Endothelial cell of umbilical vein (primary cell): ENCODE data around the gene GRK5. TPM values are rescaled to one million over a fixed set of nuclear protein-coding genes. Genes with fewer than 3 reads are reported as not detected.

ENCODE experiments used
- BruUV-seq: library from RNA; stranded (reverse); fragments of 400-500 nt; replicated peaks from 2 replicates; lab custom pipeline; 2021; lab: Mats Ljungman, UMichigan
- CTCF ChIA-PET: fragments of 300-600, 350-600 bp; sonication (Branson Sonifier 250); formaldehyde crosslinking; loops from one replicate; lab custom pipeline; 2021; ENCODE audit warnings: antibody characterized with exemption, inconsistent platforms; lab: Charles Lee
- POLR2A ChIA-PET: fragments of 300-600, 350-600 bp; sonication (Branson Sonifier 250); formaldehyde crosslinking; loops from one replicate; lab custom pipeline; 2021; ENCODE audit warnings: antibody characterized with exemption, inconsistent platforms; lab: Charles Lee
- DNase-seq: peaks from one replicate; pipeline ENCODE4 v3.0.0-alpha.2; 2011; ENCODE audit warnings: low read depth, low spot score
- FAIRE-seq: peaks from 2 replicates; lab custom pipeline; 2011; peaks lifted over from hg19 to GRCh38; lab: Jason Lieb, UNC
- H2AFZ ChIP-seq: 2 replicates; pipeline ENCODE4 v1.6.0; 2012; ENCODE audit warnings: low read depth, low read length, control low read depth, inconsistent platforms
- H3K27ac ChIP-seq: 2 replicates; pipeline ENCODE4 v1.5.1; 2011; ENCODE audit warnings: low read depth, mild to moderate bottlenecking, control low read depth, low read length, moderate library complexity; ENCODE audit not compliant: insufficient read depth
- H3K27me3 ChIP-seq, 2 experiments: 2 replicates each; pipeline versions ENCODE4 v1.6.0 to v1.6.1; 2011; ENCODE audit warnings: low read length in 2 of 2, mixed read lengths in 1 of 2; ENCODE audit not compliant: control insufficient read depth in 2 of 2, insufficient read depth in 2 of 2
- H3K36me3 ChIP-seq, 2 experiments: 2 replicates in 1 of 2; 3 replicates in 1 of 2; pipeline ENCODE4 v1.5.1; 2011; ENCODE audit warnings: low read length in 2 of 2, mild to moderate bottlenecking in 1 of 2, moderate library complexity in 1 of 2; ENCODE audit not compliant: control insufficient read depth in 2 of 2, insufficient read depth in 2 of 2; ENCODE audit errors: extremely low read depth in 1 of 2
- H3K4me1 ChIP-seq: 3 replicates; pipeline ENCODE4 v1.5.1; 2011; ENCODE audit warnings: mild to moderate bottlenecking, low read length; ENCODE audit not compliant: control insufficient read depth, insufficient read depth; ENCODE audit errors: extremely low read depth
- H3K4me2 ChIP-seq: 2 replicates; pipeline ENCODE4 v1.6.1; 2011; ENCODE audit warnings: low read length, control low read depth, mixed read lengths; ENCODE audit not compliant: insufficient read depth
- H3K4me3 ChIP-seq, 3 experiments: fragments of 200-600 bp in 1 of 3; sonication (generic), shearing (Covaris generic) in 1 of 3; replicated peaks in 1 of 3; 2 replicates each; pipeline ENCODE4 v1.5.1; 2011 to 2016; ENCODE audit warnings: control low read depth in 3 of 3, low read length in 3 of 3, mild to moderate bottlenecking in 2 of 3, inconsistent platforms in 1 of 3, low read depth in 1 of 3, moderate library complexity in 1 of 3; ENCODE audit not compliant: insufficient read depth in 1 of 3
- H3K79me2 ChIP-seq: 2 replicates; pipeline ENCODE4 v1.6.0; 2012; ENCODE audit warnings: low read length, inconsistent platforms; ENCODE audit not compliant: control insufficient read depth, insufficient read depth
- H3K9ac ChIP-seq: replicated peaks from 2 replicates; pipeline ENCODE3; 2011; ENCODE audit warnings: low read length, control low read depth; ENCODE audit not compliant: insufficient read depth; ENCODE audit errors: extremely low read depth
- H3K9me1 ChIP-seq: replicated peaks from 3 replicates; pipeline ENCODE4 v1.6.0; 2011; ENCODE audit warnings: mild to moderate bottlenecking, low read length; ENCODE audit not compliant: control insufficient read depth, insufficient read depth; ENCODE audit errors: extremely low read depth
- H3K9me3 ChIP-seq: replicated peaks from 2 replicates; pipeline ENCODE4 v1.5.1; 2012; ENCODE audit warnings: low read length, inconsistent platforms; ENCODE audit not compliant: control insufficient read depth, insufficient read depth
- H4K20me1 ChIP-seq: replicated peaks from 2 replicates; pipeline ENCODE3; 2011; ENCODE audit warnings: mild to moderate bottlenecking, low read length; ENCODE audit not compliant: control insufficient read depth, insufficient read depth; ENCODE audit errors: extremely low read depth
- CTCF ChIP-seq, 2 donors: IDR thresholded peaks; 1 replicate in 1 of 2; 2 replicates in 1 of 2; pipeline ENCODE4 v1.5.1; 2011; ENCODE audit warnings: low read length in 2 of 2, mild to moderate bottlenecking in 2 of 2, moderate library complexity in 2 of 2, control low read depth in 1 of 2, inconsistent platforms in 1 of 2, low read depth in 1 of 2; ENCODE audit not compliant: insufficient read depth in 1 of 2; ENCODE audit errors: extremely low read depth in 1 of 2
- EZH2 ChIP-seq: IDR thresholded peaks from 2 replicates; pipeline ENCODE4 v1.6.1; 2012; ENCODE audit warnings: borderline replicate concordance, low read depth, mild to moderate bottlenecking, moderate library complexity, low read length, inconsistent platforms; ENCODE audit not compliant: severe bottlenecking
- FOS ChIP-seq: IDR thresholded peaks from 2 replicates; pipeline ENCODE4 v1.6.1; 2011; ENCODE audit warnings: mild to moderate bottlenecking, low read length, moderate library complexity, borderline replicate concordance; ENCODE audit not compliant: insufficient read depth
- GATA2 ChIP-seq: IDR thresholded peaks from 2 replicates; pipeline ENCODE4 v1.7.0; 2011; ENCODE audit warnings: low read depth, mild to moderate bottlenecking, moderate library complexity, mixed read lengths, low read length; ENCODE audit not compliant: insufficient read length, insufficient read depth
- JUN ChIP-seq: IDR thresholded peaks from 2 replicates; pipeline ENCODE4 v1.6.1; 2011; ENCODE audit warnings: borderline replicate concordance, low read depth; ENCODE audit not compliant: insufficient read length, insufficient read depth
- MYC ChIP-seq: IDR thresholded peaks from one replicate; pipeline ENCODE4 v1.6.1; 2011; ENCODE audit warnings: mild to moderate bottlenecking, low read depth, low read length
- POLR2A ChIP-seq: IDR thresholded peaks from 2 replicates; pipeline ENCODE4 v1.6.1; 2012; ENCODE audit warnings: low read depth, mild to moderate bottlenecking, control low read depth, low read length
- POLR2AphosphoS5 ChIP-seq: IDR thresholded peaks from 2 replicates; pipeline ENCODE4 v1.6.1; 2012; ENCODE audit warnings: low read depth, mild to moderate bottlenecking, control low read depth, low read length, moderate library complexity; ENCODE audit not compliant: insufficient read depth
- dilution Hi-C: fragments of 300-500 bp; cut with MboI; formaldehyde crosslinking; loops from one replicate; pipeline ENCODE4 v1.15.0; 2019; ENCODE audit warnings: low sequenced_read_pairs; ENCODE audit not compliant: extremely low pct_ligation_motif_present
- intact Hi-C: fragments of 100-400 bp; cut with micrococcal nuclease; formaldehyde crosslinking; loops from one replicate; pipeline ENCODE4 v1.10.0; 2022
- polyA plus RNA-seq, 4 experiments: library from polyadenylated mRNA; depleted of rRNA in 3 of 4; stranded (reverse) in 3 of 4; unstranded in 1 of 4; fragments of >200 nt; gene quantifications; 2 replicates each; pipeline versions ENCODE4 v1.2.1 to v1.2.3, GENCODE V29; 2011 to 2012; ENCODE audit warnings: missing spikeins in 1 of 4
- total RNA-seq: library from RNA; stranded (reverse); gene quantifications from 2 replicates; pipeline ENCODE4 v1.2.3, GENCODE V29; 2021
- TF ChIP-seq, protein P1 (sequence below): IDR thresholded peaks from 2 replicates; pipeline ENCODE4 v1.6.1; 2011; ENCODE audit not compliant: insufficient read depth, insufficient read length

The GRK5 gene
- total and polyA plus RNA-seq, 2 donors (not counting 3 experiments of a cell fraction or from before 2014, with no cell fraction given) = 13.1 to 29.5 TPM

DNA sequence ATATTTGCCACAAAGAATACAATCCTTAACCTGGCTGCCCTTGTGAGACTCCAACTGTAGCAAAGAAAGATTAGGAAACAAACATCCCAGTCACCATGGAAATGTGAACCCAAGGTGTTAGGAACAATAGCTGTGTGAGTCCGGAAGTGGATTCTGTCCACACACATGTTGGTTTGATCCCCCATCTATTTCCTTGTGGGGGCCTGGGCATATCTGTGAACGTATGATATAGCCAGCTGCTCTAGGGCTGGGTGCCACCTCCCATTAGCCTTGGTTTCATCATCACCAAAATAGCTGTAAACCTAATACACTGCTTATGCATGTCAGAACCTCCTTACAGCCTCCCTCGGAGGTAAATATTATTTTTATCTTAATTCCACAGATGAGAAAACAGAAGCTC, 26.4 kb downstream of the GRK5 start:
- no peaks in the 10 kb centered on the region for H3K27me3 ChIP-seq
- no peaks in the 10 kb centered on the region for H3K36me3 ChIP-seq
- no peaks in the 10 kb centered on the region for H3K9me1 ChIP-seq
- H3K9me3 ChIP-seq = no peaks in the 10 kb centered on the region
- peak overlapping the region; percentile 68 for H3K9ac ChIP-seq
- peaks cover 49% of the 10 kb centered on the region for H3K4me1 ChIP-seq
- no peak overlapping the region for H3K4me3 ChIP-seq
- peaks cover 3% of the 10 kb centered on the region for H4K20me1 ChIP-seq
- DNase-seq (peak; percentile 96), FAIRE-seq (no peak)
- no peak overlapping the region for H2AFZ ChIP-seq
- H3K79me2 ChIP-seq = no peaks in the 10 kb centered on the region
- TF ChIP-seq JUN (peak; percentile 75), POLR2A (no peak)
- ChIA-PET POLR2A (interaction anchor here (1.0 kb wide), 2 partner anchors 27 to 37 kb away, joined by 3 to 4 read pairs; partner anchors contain the start of gene GRK5), CTCF (interaction anchor here (0.6 to 4.6 kb wide), 10 partner anchors 9 to 211 kb away, joined by 3 to 31 read pairs (median 6); no protein-coding TSS in a partner anchor)
- intact Hi-C loops = loop anchor here (1.0 kb wide), 4 partner anchors 13 to 72 kb away; no protein-coding TSS in a partner anchor
- no TSS peak for BruUV-seq
- H3K27ac ChIP-seq = peak overlapping the region; percentile 92
- peak overlapping the region; percentile 31 for H3K4me2 ChIP-seq
- dilution Hi-C loops = no loop called here

DNA sequence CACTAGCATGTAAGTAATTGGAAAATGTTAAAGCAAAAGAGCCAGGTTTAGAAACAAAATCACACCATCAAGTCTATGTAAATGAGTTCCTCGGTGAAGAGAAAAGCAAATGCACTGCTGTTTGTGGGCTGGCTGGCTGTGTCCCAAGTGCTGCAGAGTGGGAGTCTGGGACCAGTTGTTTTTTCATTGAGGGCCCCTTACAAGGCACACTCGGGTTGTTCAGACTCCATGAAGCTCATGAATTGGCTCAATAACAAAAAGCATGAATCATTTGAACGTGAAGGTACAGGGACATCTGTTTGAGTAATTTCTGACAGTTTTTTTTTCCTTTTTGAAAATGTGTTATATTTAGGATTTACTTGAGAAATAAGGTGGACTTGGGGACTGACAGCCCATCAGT, 28.0 kb downstream of the GRK5 start:
- Histone ChIP-seq H3K79me2 (no peaks in the 10 kb centered on the region), H3K36me3 (no peaks in the 10 kb centered on the region), H3K4me1 (peaks cover 49% of the 10 kb centered on the region), H3K9me3 (no peaks in the 10 kb centered on the region), H3K9ac (peak overlapping the region; percentile 50), H3K27me3 (no peaks in the 10 kb centered on the region), H3K9me1 (no peaks in the 10 kb centered on the region), H4K20me1 (peaks cover 3% of the 10 kb centered on the region), H3K4me2 (no peak overlapping the region), H3K4me3 (no peak overlapping the region), H2AFZ (no peak overlapping the region), H3K27ac (peak overlapping the region; percentile 56)
- DNase-seq = peak; percentile 62
- POLR2A ChIA-PET = interaction anchor here (0.6 kb wide), 1 partner anchor 416 kb away, joined by 3 read pairs; the partner anchor contains the start of gene BAG3
- BruUV-seq = no TSS peak
- CTCF ChIA-PET = interaction anchor here (2.5 to 4.6 kb wide), 3 partner anchors 25 to 36 kb away, joined by 7 to 31 read pairs (median 12); no protein-coding TSS in a partner anchor
- FAIRE-seq = peak; percentile 59
- no peak for TF ChIP-seq POLR2AphosphoS5
- no peak for TF ChIP-seq JUN
- TF ChIP-seq EZH2 = no peak
- TF ChIP-seq GATA2 = no peak
- TF ChIP-seq CTCF (IDR thresholded peaks at IDR 0.05; ENCODE audit: extremely low read depth in 1 of 2, insufficient read depth in 1 of 2, low read depth in 1 of 2, low read length in 2 of 2) = no peak
- TF ChIP-seq MYC = no peak
- no peak for TF ChIP-seq FOS
- no peak for TF ChIP-seq POLR2A
- TF ChIP-seq, protein P1, sequence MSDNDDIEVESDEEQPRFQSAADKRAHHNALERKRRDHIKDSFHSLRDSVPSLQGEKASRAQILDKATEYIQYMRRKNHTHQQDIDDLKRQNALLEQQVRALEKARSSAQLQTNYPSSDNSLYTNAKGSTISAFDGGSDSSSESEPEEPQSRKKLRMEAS = no peak
- intact Hi-C loops = no loop called here
- dilution Hi-C loops = no loop called here
